HepG2 (cell line): ENCODE measurements around the gene SAMD14. TPM values are rescaled to one million over a fixed set of nuclear protein-coding genes. Genes with fewer than 3 reads are reported as not detected.

Experiments
- BRD4 ChIP-seq: sonication (generic); formaldehyde crosslinking; IDR thresholded peaks from 2 replicates; pipeline ENCODE4 v1.4.0; 2020; ENCODE audit warnings: missing genetic modification reagents
- FOXO1 ChIP-seq: sonication (generic); formaldehyde crosslinking; IDR thresholded peaks from 2 replicates; pipeline ENCODE4 v1.4.0; 2020; ENCODE audit warnings: missing genetic modification reagents
- GATAD1 ChIP-seq: IDR thresholded peaks from 2 replicates; pipeline ENCODE4 v1.6.1; 2016; ENCODE audit warnings: missing genetic modification reagents, missing compliant biosample characterization
- HNF4G ChIP-seq, 2 experiments: sonication (generic) in 1 of 2; formaldehyde crosslinking in 1 of 2; IDR thresholded peaks; 2 replicates each; pipeline versions ENCODE4 v1.4.0 to v1.6.1; 2011 to 2020; ENCODE audit warnings: borderline replicate concordance in 2 of 2, low read depth in 2 of 2, mild to moderate bottlenecking in 2 of 2, low read length in 1 of 2, missing genetic modification reagents in 1 of 2, moderate library complexity in 1 of 2
- JUNB ChIP-seq: sonication (generic); formaldehyde crosslinking; IDR thresholded peaks from 2 replicates; pipeline ENCODE4 v1.8.0; 2022; ENCODE audit warnings: missing genetic modification reagents, mild to moderate bottlenecking, borderline replicate concordance
- KAT8 ChIP-seq: IDR thresholded peaks from 2 replicates; pipeline ENCODE4 v1.6.1; 2016; ENCODE audit warnings: missing genetic modification reagents, missing compliant biosample characterization
- MAZ ChIP-seq, 2 experiments: sonication (generic) in 1 of 2; formaldehyde crosslinking in 1 of 2; IDR thresholded peaks; 2 replicates each; pipeline versions ENCODE4 v1.5.0 to v1.6.1; 2012 to 2020; ENCODE audit warnings: low read depth in 2 of 2, mild to moderate bottlenecking in 2 of 2, borderline replicate concordance in 1 of 2, improper control_type of control experiment in 1 of 2, low read length in 1 of 2, missing genetic modification reagents in 1 of 2, moderate library complexity in 1 of 2
- MYNN ChIP-seq: sonication (generic); formaldehyde crosslinking; IDR thresholded peaks from 2 replicates; pipeline ENCODE4 v1.4.0; 2020; ENCODE audit warnings: mild to moderate bottlenecking, low read depth, missing genetic modification reagents
- NFYC ChIP-seq: IDR thresholded peaks from 2 replicates; pipeline ENCODE4 v1.6.1; 2016; ENCODE audit warnings: missing genetic modification reagents, missing compliant biosample characterization
- ONECUT2 ChIP-seq: sonication (generic); formaldehyde crosslinking; IDR thresholded peaks from 2 replicates; pipeline ENCODE4 v1.4.0; 2020; ENCODE audit warnings: missing genetic modification reagents
- POGZ ChIP-seq: sonication (generic); formaldehyde crosslinking; IDR thresholded peaks from 2 replicates; pipeline ENCODE4 v1.4.0; 2020; ENCODE audit warnings: mild to moderate bottlenecking, missing genetic modification reagents
- RFXANK ChIP-seq: IDR thresholded peaks from 2 replicates; pipeline ENCODE4 v1.6.1; 2016
- SOX5 ChIP-seq: IDR thresholded peaks from 2 replicates; pipeline ENCODE4 v1.6.1; 2016; ENCODE audit warnings: borderline replicate concordance
- STAT5B ChIP-seq: sonication (generic); formaldehyde crosslinking; IDR thresholded peaks from 2 replicates; pipeline ENCODE4 v1.4.0; 2020; ENCODE audit warnings: missing genetic modification reagents
- TOPORS ChIP-seq: sonication (generic); formaldehyde crosslinking; IDR thresholded peaks from 2 replicates; pipeline ENCODE4 v1.8.0; 2023; ENCODE audit warnings: mild to moderate bottlenecking, missing genetic modification reagents
- YEATS2 ChIP-seq: sonication (generic); formaldehyde crosslinking; IDR thresholded peaks from 2 replicates; pipeline ENCODE4 v1.4.0; 2020; ENCODE audit warnings: missing genetic modification reagents, borderline replicate concordance
- ZNF20 ChIP-seq: sonication (generic); formaldehyde crosslinking; IDR thresholded peaks from 2 replicates; pipeline ENCODE4 v1.4.0; 2020; ENCODE audit warnings: mild to moderate bottlenecking, moderate library complexity, missing genetic modification reagents
- ZNF530 ChIP-seq: sonication (generic); formaldehyde crosslinking; IDR thresholded peaks from 2 replicates; pipeline ENCODE4 v1.5.0; 2020; ENCODE audit warnings: low read depth, mild to moderate bottlenecking, missing genetic modification reagents
- ZNF543 ChIP-seq: sonication (generic); formaldehyde crosslinking; IDR thresholded peaks from 2 replicates; pipeline ENCODE4 v1.4.0; 2020; ENCODE audit warnings: mild to moderate bottlenecking, missing genetic modification reagents
- ZNF556 ChIP-seq: sonication (generic); formaldehyde crosslinking; IDR thresholded peaks from 2 replicates; pipeline ENCODE4 v1.4.0; 2020; ENCODE audit warnings: mild to moderate bottlenecking, missing genetic modification reagents, borderline replicate concordance
- ZNF570 ChIP-seq: sonication (generic); formaldehyde crosslinking; IDR thresholded peaks from 2 replicates; pipeline ENCODE4 v1.4.0; 2020; ENCODE audit warnings: mild to moderate bottlenecking, missing genetic modification reagents, borderline replicate concordance
- ZNF780A ChIP-seq: sonication (generic); formaldehyde crosslinking; IDR thresholded peaks from 2 replicates; pipeline ENCODE4 v1.8.0; 2022; ENCODE audit warnings: mild to moderate bottlenecking, missing genetic modification reagents, moderate library complexity
- ZNF850 ChIP-seq: sonication (generic); formaldehyde crosslinking; conservative IDR thresholded peaks from 2 replicates; pipeline ENCODE4 v1.9.0; 2021; ENCODE audit warnings: mild to moderate bottlenecking, missing genetic modification reagents
- polyA plus RNA-seq, 8 experiments: library from polyadenylated mRNA; depleted of rRNA in 3 of 8; stranded (reverse) in 7 of 8; unstranded in 1 of 8; fragments of >200 nt; fragmentation: Illumina TruSeq in 4 of 8; extraction: Trizol in 4 of 8; gene quantifications; 2 replicates each; pipeline versions ENCODE4 v1.2.1 to v1.2.3, GENCODE V29; 2011 to 2016; ENCODE audit warnings: low read depth in 4 of 8, missing spikeins in 1 of 8, mixed read lengths in 1 of 8; ENCODE audit not compliant: insufficient read depth in 1 of 8
- total RNA-seq, 5 experiments: library from RNA; depleted of rRNA; stranded (reverse); fragments of >200 nt; fragmentation: Illumina TruSeq; extraction: Trizol; gene quantifications; 2 replicates each; pipeline ENCODE4 v1.2.3, GENCODE V29; 2016; ENCODE audit warnings: low read depth in 1 of 5
- TF ChIP-seq, protein P1 (sequence below): IDR thresholded peaks from 2 replicates; pipeline ENCODE4 v1.6.1; 2016; ENCODE audit warnings: low read depth, borderline replicate concordance
- TF ChIP-seq, protein P2 (sequence below): sonication (generic); formaldehyde crosslinking; IDR thresholded peaks from 2 replicates; pipeline ENCODE4 v1.4.0; 2020; ENCODE audit warnings: missing genetic modification reagents, borderline replicate concordance

Gene SAMD14
- total and polyA plus RNA-seq, 2 of the 13 experiments (the other 11 are each of a cell fraction or from before 2014, with no cell fraction given) = 0.07 to 0.22 TPM

DNA sequence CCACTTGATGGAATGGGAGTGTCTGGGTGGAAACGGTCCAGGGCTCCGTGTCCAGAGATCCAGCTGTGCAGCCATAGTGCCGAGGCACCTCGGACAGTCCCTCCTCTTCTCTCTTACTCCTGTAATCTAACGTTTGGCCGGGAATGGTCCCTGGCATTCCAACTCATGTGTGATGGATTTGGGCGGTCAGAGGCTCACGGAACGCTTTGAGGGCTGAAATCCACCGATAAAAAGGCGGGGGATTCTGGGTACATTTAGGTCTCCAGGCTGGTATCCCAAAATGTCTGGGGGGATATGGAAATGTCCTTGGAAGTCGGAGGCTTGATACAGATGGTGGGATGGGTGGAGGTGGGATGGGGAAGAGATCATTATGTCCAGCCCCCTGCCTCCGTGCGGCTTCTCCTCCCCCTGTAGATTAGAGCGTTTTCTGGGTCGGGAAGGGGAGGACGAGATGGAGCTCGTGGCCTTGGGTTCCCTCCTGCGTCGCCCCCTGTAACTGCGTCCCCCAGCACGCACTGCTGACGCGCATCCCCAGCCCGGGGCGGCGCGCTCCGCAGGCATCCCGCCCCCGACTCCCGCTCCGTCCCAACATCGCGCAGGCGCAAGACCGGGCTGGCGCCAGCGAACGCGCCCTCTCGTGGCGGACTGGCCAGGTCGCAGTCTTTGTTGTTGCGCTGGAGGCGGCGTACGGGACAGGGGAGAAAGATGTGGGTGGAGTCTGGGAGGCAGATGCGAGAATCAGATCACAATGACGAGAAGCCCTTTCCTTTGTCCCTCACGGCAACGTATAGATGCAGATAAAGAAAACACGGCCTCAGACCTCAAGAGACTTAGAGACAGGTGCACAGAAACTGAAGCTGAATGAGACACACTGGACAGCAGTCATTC lies 31.3 kb upstream of the SAMD14 start (continued):
- TF ChIP-seq ZNF20 (CRISPR knock-in tag) = no peak
- no peak for TF ChIP-seq ZNF543 (CRISPR knock-in tag)
- TF ChIP-seq ONECUT2 (CRISPR knock-in tag) = no peak
- TF ChIP-seq, protein P1, sequence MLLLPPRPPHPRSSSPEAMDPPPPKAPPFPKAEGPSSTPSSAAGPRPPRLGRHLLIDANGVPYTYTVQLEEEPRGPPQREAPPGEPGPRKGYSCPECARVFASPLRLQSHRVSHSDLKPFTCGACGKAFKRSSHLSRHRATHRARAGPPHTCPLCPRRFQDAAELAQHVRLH (CRISPR knock-in tag) = peak; percentile 90; the same call in 1 of the 2 replicates
- TF ChIP-seq SOX5 (CRISPR knock-in tag) = 0 out of 2 replicates have a peak, but pooled peaks have one; percentile 47
- TF ChIP-seq ZNF570 (CRISPR knock-in tag) = no peak
- no peak for TF ChIP-seq HNF4G (IDR thresholded peaks at IDR 0.05; ENCODE audit: borderline replicate concordance, low read depth, low read length)
- TF ChIP-seq HNF4G (CRISPR knock-in tag; IDR thresholded peaks at IDR 0.05; ENCODE audit: borderline replicate concordance, low read depth) = 0 out of 2 replicates have a peak, but pooled peaks have one; percentile 64
- TF ChIP-seq STAT5B (CRISPR knock-in tag) = no peak
- TF ChIP-seq POGZ (CRISPR knock-in tag) = peak; percentile 46; the same call in 1 of the 2 replicates
- TF ChIP-seq ZNF780A (CRISPR knock-in tag) = no peak; the same call in 1 of the 2 replicates
- no peak for TF ChIP-seq JUNB
- 0 out of 2 replicates have a peak, but pooled peaks have one; percentile 56 for TF ChIP-seq KAT8
- peak; percentile 94; the same call in 1 of the 2 replicates for TF ChIP-seq ZNF556 (CRISPR knock-in tag)
- 0 out of 2 replicates have a peak, but pooled peaks have one; percentile 53 for TF ChIP-seq GATAD1 (CRISPR knock-in tag)
- no peak for TF ChIP-seq TOPORS (CRISPR knock-in tag)
- no peak for TF ChIP-seq ZNF530
- TF ChIP-seq, protein P2, sequence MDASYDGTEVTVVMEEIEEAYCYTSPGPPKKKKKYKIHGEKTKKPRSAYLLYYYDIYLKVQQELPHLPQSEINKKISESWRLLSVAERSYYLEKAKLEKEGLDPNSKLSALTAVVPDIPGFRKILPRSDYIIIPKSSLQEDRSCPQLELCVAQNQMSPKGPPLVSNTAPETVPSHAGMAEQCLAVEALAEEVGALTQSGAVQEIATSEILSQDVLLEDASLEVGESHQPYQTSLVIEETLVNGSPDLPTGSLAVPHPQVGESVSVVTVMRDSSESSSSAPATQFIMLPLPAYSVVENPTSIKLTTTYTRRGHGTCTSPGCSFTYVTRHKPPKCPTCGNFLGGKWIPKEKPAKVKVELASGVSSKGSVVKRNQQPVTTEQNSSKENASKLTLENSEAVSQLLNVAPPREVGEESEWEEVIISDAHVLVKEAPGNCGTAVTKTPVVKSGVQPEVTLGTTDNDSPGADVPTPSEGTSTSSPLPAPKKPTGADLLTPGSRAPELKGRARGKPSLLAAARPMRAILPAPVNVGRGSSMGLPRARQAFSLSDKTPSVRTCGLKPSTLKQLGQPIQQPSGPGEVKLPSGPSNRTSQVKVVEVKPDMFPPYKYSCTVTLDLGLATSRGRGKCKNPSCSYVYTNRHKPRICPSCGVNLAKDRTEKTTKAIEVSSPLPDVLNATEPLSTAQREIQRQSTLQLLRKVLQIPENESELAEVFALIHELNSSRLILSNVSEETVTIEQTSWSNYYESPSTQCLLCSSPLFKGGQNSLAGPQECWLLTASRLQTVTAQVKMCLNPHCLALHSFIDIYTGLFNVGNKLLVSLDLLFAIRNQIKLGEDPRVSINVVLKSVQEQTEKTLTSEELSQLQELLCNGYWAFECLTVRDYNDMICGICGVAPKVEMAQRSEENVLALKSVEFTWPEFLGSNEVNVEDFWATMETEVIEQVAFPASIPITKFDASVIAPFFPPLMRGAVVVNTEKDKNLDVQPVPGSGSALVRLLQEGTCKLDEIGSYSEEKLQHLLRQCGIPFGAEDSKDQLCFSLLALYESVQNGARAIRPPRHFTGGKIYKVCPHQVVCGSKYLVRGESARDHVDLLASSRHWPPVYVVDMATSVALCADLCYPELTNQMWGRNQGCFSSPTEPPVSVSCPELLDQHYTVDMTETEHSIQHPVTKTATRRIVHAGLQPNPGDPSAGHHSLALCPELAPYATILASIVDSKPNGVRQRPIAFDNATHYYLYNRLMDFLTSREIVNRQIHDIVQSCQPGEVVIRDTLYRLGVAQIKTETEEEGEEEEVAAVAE = no peak
- 0 out of 2 replicates have a peak, but pooled peaks have one; percentile 28 for TF ChIP-seq MYNN (CRISPR knock-in tag)
- TF ChIP-seq ZNF850 (CRISPR knock-in tag) = no peak
- no peak for TF ChIP-seq RFXANK (CRISPR knock-in tag)
- TF ChIP-seq FOXO1 (CRISPR knock-in tag) = peak; percentile 78
- TF ChIP-seq YEATS2 (CRISPR knock-in tag) = peak; percentile 81; the same call in 1 of the 2 replicates
- TF ChIP-seq NFYC = peak; percentile 28; the same call in 1 of the 2 replicates
- TF ChIP-seq BRD4 (CRISPR knock-in tag) = no peak
- TF ChIP-seq MAZ (IDR thresholded peaks at IDR 0.05; ENCODE audit: borderline replicate concordance, low read depth, low read length) = 0 out of 2 replicates have a peak, but pooled peaks have one; percentile 48
- TF ChIP-seq MAZ (CRISPR knock-in tag; IDR thresholded peaks at IDR 0.05; ENCODE audit: low read depth) = peak; percentile 77; the same call in 1 of the 2 replicates
